ENCODE measurements around the gene KDM2A. TPM values are rescaled to one million over a fixed set of nuclear protein-coding genes. Genes with fewer than 3 reads are reported as not detected.
"Not testable (repeated sequence)": the region's sequence is repeated elsewhere in the genome, so short reads cannot be mapped to it uniquely, and the experiment has no call there.

KDM2A gene
- total RNA-seq, 2 donors from 2014 or later = 151 to 178 TPM

DNA sequence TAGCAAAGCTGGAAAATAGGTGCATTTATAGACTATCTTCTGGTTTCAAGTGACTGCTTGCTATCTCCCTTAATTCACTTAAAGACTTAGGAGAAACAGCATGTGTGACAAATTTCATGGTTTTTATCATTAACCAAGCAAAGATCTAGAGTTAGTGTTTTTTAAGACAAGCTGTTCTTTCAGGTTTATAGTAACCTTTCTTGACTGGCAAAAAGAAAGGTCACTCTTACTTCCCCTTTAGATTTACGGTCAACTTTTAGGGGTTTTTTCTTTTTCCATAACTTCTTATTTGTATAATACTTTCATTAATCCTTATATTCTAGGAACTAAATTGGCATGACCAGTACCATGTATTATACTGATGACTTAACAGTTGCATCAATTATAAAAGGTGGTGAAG lies 46.6 kb downstream of the KDM2A start:
- Mint-ChIP-seq H3K9me3 (no peaks in the 10 kb centered on the region), H3K27me3 (no peaks in the 10 kb centered on the region), H3K36me3 (peaks cover 5% of the 10 kb centered on the region), H3K4me1 (ENCODE audit: low read depth in 2 of 2) (peaks cover 34 to 36% of the 10 kb centered on the region in 2 donors), H3K4me3 (no peak overlapping the region), H3K27ac (peak overlapping the region in 1 of 2 donors; percentile 6)
- no peak for DNase-seq (ENCODE audit: low spot score)
- no peak for ATAC-seq

DNA sequence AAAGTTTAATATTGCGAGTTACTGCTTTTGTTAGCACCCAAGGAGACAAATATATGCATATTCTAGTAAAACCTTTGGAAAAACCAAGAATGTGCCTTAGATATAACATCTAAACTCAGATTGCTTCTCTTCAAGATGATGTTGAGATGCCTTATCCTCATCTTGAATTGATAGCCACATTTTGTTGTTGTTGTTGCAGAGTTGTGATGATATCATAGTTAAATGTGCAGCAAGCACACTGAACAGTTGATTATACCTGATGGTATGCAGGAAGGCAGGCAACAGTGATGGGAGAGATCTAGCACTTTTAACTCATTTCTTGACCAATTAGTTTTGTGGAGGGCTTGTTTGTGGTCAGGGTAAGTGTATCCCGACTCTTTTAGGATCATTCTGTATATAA lies 48.0 kb downstream of the KDM2A start:
- no peaks in the 10 kb centered on the region for H3K27me3 Mint-ChIP-seq
- peaks cover 5% of the 10 kb centered on the region for H3K36me3 Mint-ChIP-seq
- H3K27ac Mint-ChIP-seq = peak overlapping the region in 1 of 2 donors; percentile 50
- DNase-seq (ENCODE audit: low spot score) (no peak), ATAC-seq (no peak)
- no peak overlapping the region for H3K4me3 Mint-ChIP-seq
- peaks cover 30 to 40% of the 10 kb centered on the region in 2 donors for H3K4me1 Mint-ChIP-seq (ENCODE audit: low read depth in 2 of 2)
- no peaks in the 10 kb centered on the region for H3K9me3 Mint-ChIP-seq

DNA sequence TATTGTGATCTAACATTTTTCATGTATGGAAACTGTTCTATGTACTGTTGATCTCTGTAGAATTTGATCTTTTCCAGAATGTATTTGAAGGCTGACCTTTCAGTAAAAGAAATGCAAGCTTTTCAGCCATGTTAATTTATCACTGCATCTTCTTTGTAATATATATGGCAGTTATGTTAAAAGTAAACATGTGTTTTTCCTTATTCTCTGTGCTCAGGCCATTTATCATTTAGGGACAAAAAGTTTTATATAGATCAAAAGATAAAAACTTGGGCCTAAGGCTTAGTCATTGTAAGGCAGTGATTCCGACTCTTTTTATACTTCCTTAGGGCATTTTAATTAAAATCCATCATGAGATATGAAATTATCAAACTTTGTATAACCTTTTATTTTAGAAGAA lies 48.7 kb downstream of the KDM2A start:
- Mint-ChIP-seq H3K4me1 (ENCODE audit: low read depth in 2 of 2) (peaks cover 29 to 40% of the 10 kb centered on the region in 2 donors), H3K4me3 (no peak overlapping the region)
- no peak for DNase-seq (ENCODE audit: low spot score)

DNA sequence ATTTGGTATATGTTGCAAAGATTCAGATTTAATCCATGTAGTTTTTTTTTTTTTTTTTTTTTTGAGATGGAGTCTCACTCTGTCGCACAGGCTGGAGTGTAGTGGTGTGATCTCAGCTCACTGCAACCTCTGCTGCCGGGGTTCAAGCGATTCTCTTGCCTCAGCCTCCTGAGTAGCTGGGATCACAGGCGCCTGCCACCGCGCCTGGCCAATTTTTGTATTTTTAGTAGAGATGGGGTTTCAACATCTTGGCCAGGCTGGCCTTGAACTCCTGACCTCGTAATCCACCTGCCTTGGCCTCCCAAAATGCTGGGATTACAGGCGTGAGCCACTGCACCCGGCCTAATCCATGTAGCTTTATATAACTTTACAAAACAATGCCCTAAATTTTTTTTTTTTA lies 49.8 kb downstream of the KDM2A start:
- not testable (repeated sequence) for ATAC-seq; H3K4me3 Mint-ChIP-seq; H3K27me3 Mint-ChIP-seq; H3K36me3 Mint-ChIP-seq; DNase-seq (ENCODE audit: low spot score); H3K9me3 Mint-ChIP-seq; H3K27ac Mint-ChIP-seq
- H3K4me1 Mint-ChIP-seq (ENCODE audit: low read depth in 2 of 2) = peaks cover 22 to 34% of the 10 kb centered on the region in 2 donors

More for the DNA sequence above, 48.7 kb downstream of the KDM2A start:
- Mint-ChIP-seq H3K27me3 (no peaks in the 10 kb centered on the region), H3K36me3 (peaks cover 5% of the 10 kb centered on the region), H3K9me3 (no peaks in the 10 kb centered on the region), H3K27ac (peak overlapping the region in 1 of 2 donors; percentile 50)
- ATAC-seq = no peak

DNA sequence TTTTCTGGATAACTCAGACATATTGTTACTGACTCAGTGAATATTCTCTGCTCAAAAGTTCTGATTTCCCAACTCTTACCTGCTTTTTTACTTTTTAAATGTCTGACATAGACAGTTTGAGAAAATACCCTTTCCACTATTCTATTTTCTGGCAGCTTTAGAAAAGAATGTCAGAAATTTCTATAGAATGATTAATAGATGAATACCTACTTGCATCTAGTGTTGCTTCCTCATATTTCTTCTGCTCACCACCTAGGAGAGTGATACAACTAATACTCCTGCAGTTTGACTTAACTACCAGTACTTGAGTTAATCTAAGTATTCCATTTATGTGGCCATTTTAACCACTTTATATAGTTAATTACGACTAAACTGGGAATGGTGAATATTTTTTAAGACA lies 55.2 kb downstream of the KDM2A start:
- H3K27ac Mint-ChIP-seq = no peak overlapping the region
- ATAC-seq (no peak), DNase-seq (ENCODE audit: low spot score) (no peak)
- H3K36me3 Mint-ChIP-seq = no peaks in the 10 kb centered on the region
- no peak overlapping the region for H3K4me3 Mint-ChIP-seq
- H3K27me3 Mint-ChIP-seq = no peaks in the 10 kb centered on the region
- H3K4me1 Mint-ChIP-seq (ENCODE audit: low read depth in 2 of 2) = peaks cover 21 to 29% of the 10 kb centered on the region in 2 donors
- no peaks in the 10 kb centered on the region for H3K9me3 Mint-ChIP-seq

DNA sequence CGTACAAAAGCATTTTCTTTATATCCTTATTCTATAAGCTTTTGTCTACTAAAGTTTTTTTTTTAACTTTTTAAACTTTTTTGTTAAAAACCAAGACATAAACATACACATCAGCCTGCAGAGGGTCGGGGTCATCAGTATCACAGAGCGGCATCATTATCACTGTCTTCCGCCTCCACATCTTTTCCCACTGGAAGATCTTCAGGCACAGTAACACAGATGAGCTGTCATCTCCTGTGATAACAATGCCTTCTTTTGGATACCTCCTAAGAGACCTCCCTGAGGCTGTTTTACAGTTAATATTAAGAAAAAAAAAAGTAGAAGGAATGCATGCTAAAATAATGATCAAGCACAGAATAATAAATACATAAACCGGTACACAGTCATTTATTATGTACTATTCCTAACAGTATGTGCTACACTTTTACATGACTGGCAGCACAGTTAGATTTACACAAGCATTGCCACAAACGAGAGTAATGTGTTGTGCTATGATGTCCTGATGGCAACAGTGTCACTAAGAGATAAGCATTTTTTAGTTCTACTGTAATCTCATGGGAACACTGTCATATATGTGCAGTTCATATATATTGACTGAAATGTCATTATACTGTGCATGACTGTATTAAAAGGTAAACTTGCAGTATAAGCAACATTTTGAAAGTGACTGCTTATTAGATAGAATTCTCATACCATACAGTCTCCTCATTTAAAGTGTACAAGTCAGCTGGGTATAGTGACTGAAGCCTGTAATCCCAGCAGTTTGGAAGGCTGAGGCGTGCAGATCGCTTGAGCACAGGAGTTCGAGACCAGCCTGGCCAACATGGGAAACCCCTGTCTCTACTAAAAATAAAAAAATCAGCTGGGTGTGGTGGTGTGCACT lies 58.6 kb downstream of the KDM2A start:
- Mint-ChIP-seq H3K9me3 (no peaks in the 10 kb centered on the region), H3K4me1 (ENCODE audit: low read depth in 2 of 2) (peaks cover 12 to 14% of the 10 kb centered on the region in 2 donors), H3K27me3 (no peaks in the 10 kb centered on the region), H3K27ac (no peak overlapping the region), H3K36me3 (peaks cover under 1% of the 10 kb centered on the region), H3K4me3 (no peak overlapping the region)
- ATAC-seq (no peak), DNase-seq (ENCODE audit: low spot score) (no peak)

DNA sequence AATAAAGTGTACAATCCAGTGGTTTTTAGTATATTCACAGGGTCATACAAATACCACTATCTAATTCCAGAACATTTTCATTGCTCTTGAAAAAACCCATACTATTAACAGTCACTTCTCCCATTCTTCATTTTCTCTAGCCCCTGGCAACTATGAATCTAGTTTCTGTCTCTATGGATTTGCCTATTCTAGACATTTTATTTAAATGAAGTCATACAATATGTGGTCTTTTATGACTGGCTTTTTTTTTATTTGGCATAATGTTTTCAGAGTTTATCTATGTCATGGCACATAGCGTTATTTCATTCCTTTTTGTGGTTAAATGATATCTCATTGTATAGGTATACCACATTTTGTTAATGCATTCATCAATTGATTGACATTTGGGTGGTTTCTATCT lies 59.4 kb downstream of the KDM2A start:
- no peak overlapping the region for H3K27ac Mint-ChIP-seq
- no peak for ATAC-seq

DNA sequence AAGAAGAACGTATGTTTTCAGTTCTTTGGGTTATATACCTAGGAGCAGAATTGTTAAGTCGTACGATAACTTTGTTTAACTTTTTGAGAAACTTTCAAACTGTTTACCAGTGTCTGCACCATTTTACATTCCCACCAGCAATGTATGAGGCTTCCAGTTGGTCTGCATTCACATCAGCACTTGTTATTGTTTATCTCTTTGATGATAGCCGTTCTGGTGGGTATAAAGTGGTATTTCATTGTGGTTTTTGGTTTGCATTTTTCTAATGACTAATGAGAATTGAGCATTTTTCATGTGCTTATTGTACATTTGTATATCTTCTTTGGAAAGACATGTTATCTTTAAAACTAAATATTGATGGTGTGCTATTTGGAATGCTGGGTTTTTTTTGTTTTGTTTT lies 59.8 kb downstream of the KDM2A start:
- Mint-ChIP-seq H3K36me3 (peaks cover 6% of the 10 kb centered on the region), H3K27ac (no peak overlapping the region), H3K4me1 (ENCODE audit: low read depth in 2 of 2) (peaks cover 12 to 14% of the 10 kb centered on the region in 2 donors), H3K27me3 (no peaks in the 10 kb centered on the region), H3K4me3 (no peak overlapping the region), H3K9me3 (no peaks in the 10 kb centered on the region)
- DNase-seq (ENCODE audit: low spot score) = no peak
- no peak for ATAC-seq

More for the DNA sequence above, 59.4 kb downstream of the KDM2A start:
- Mint-ChIP-seq H3K36me3 (peaks cover 6% of the 10 kb centered on the region), H3K4me3 (no peak overlapping the region), H3K27me3 (no peaks in the 10 kb centered on the region), H3K4me1 (ENCODE audit: low read depth in 2 of 2) (peaks cover 12 to 14% of the 10 kb centered on the region in 2 donors), H3K9me3 (no peaks in the 10 kb centered on the region)
- no peak for DNase-seq (ENCODE audit: low spot score)

DNA sequence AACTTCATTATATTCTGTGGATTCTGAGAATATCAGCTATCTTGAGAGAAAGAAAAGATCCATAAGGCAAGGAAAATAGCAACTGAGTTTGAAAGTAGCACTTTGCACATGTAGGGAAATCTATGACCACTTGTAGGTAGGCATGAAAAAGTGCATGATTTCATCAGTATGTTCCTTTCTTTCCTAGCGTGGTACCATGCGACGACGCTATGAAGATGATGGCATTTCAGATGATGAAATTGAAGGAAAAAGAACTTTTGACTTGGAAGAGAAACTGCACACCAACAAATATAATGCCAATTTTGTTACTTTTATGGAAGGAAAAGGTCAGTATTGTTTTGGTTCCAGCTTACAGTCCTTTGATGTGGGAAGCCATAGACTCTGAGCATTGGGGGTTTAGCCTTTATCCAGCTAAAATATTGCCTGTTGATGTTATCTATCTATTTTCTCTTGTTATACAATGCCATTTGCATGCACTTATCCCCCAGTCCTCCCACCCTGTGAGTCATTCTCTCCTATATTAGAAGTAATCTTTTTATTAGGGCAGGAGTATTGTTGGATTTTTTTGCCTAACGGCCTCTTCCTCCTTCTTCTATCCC lies 60.9 kb downstream of the KDM2A start:
- H3K27me3 Mint-ChIP-seq = no peaks in the 10 kb centered on the region
- ATAC-seq (no peak), DNase-seq (ENCODE audit: low spot score) (no peak)
- no peaks in the 10 kb centered on the region for H3K9me3 Mint-ChIP-seq
- no peak overlapping the region for H3K27ac Mint-ChIP-seq
- peaks cover 12% of the 10 kb centered on the region for H3K36me3 Mint-ChIP-seq
- H3K4me1 Mint-ChIP-seq (ENCODE audit: low read depth in 2 of 2) = peaks cover 10 to 11% of the 10 kb centered on the region in 2 donors
- H3K4me3 Mint-ChIP-seq = no peak overlapping the region

DNA sequence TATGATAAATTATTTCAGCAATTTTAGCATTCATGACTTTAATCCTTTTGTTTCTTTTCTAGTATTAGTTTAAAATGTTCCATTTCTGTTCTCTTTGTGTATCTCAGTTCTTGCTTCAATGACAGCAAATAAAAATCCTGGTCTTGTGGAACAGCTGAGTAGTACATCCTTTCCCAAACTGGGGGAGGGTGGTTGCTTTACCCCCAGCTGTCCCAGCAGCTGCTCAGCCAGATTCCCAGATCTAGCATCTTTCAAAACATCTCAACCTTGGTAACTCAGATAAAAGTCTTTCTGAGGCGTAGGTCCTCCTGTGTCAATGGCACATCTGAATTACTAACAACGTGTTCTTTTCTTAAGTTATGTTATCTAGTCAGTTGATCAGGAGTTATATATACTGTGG lies 75.0 kb downstream of the KDM2A start:
- DNase-seq (ENCODE audit: low spot score) (no peak), ATAC-seq (no peak)
- Mint-ChIP-seq H3K27ac (no peak overlapping the region), H3K4me1 (ENCODE audit: low read depth in 2 of 2) (peaks cover 6 to 21% of the 10 kb centered on the region in 2 donors), H3K36me3 (peaks cover 4% of the 10 kb centered on the region), H3K27me3 (no peaks in the 10 kb centered on the region), H3K4me3 (no peak overlapping the region), H3K9me3 (no peaks in the 10 kb centered on the region)

DNA sequence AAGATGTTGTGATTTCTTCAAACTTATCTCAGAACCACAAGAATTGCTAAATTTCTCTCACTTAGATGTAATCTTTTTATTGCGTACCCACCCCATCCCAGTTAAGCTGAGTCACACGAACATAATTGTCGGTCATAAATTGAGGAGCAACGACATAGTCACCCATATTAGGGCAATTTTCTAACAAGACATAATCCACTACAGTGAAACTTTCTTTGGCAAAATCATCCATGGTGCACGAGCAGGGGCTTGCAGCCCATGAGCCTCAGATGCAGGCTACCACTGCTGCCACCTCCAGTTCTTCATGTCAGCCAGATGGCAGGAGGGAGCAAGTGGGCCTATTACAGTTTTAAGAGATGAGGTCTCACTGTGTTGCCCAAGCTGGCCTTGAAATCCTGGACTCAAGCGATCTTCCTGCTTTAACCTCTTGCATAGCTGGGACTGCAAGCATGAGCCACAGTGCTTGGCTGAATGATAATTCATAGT lies 77.0 kb downstream of the KDM2A start:
- no peaks in the 10 kb centered on the region for H3K9me3 Mint-ChIP-seq
- peaks cover 4% of the 10 kb centered on the region for H3K36me3 Mint-ChIP-seq
- no peak overlapping the region for H3K27ac Mint-ChIP-seq
- DNase-seq (ENCODE audit: low spot score) (no peak), ATAC-seq (no peak)
- H3K4me1 Mint-ChIP-seq (ENCODE audit: low read depth in 2 of 2) = peaks cover 4 to 11% of the 10 kb centered on the region in 2 donors
- no peaks in the 10 kb centered on the region for H3K27me3 Mint-ChIP-seq
- no peak overlapping the region for H3K4me3 Mint-ChIP-seq

DNA sequence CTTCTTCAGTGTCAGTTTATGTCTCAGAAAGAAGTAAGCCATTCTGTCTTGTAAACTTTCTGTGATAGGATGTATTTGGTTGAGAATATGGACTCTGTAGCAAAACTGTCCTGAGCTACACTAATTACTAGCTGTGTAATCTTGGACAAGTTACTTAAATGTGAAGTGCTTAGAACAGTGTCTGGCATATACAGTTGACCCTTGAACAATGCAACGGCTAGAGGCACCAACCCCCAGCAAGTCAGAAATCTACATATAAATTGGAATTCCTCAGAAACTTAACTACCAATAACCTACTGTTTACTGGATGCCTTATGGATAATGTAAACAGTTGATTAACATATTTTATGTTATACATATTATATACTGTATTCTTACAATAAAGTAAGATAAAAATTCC lies 78.5 kb downstream of the KDM2A start:
- peaks cover 4% of the 10 kb centered on the region for H3K36me3 Mint-ChIP-seq

DNA sequence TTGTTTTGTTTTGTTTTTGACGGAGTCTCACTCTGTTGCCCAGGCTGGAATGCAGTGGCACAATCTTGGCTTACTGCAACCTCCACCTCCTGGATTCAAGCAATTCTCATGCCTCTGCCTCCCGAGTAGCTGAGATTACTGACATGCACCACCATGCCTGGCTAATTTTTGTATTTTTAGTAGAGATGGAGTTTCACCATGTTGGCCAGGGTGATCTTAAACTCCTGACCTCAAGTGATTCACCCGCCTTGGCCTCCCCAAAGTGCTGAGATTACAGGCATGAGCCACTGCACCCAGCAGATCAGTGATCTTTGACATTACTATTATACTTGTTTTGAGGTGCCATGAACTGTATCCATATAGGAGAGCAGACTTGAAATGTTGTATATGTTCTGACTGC lies 79.7 kb downstream of the KDM2A start:
- DNase-seq (ENCODE audit: low spot score); H3K4me3 Mint-ChIP-seq; ATAC-seq; H3K36me3 Mint-ChIP-seq; H3K9me3 Mint-ChIP-seq; H3K27ac Mint-ChIP-seq; H3K27me3 Mint-ChIP-seq: not testable (repeated sequence)
- H3K4me1 Mint-ChIP-seq (ENCODE audit: low read depth in 2 of 2) = peaks cover 4 to 11% of the 10 kb centered on the region in 2 donors

More for the DNA sequence above, 78.5 kb downstream of the KDM2A start:
- DNase-seq (ENCODE audit: low spot score) (no peak), ATAC-seq (no peak)
- Mint-ChIP-seq H3K27me3 (no peaks in the 10 kb centered on the region), H3K4me3 (no peak overlapping the region), H3K27ac (no peak overlapping the region), H3K4me1 (ENCODE audit: low read depth in 2 of 2) (peaks cover 4 to 11% of the 10 kb centered on the region in 2 donors), H3K9me3 (no peaks in the 10 kb centered on the region)

DNA sequence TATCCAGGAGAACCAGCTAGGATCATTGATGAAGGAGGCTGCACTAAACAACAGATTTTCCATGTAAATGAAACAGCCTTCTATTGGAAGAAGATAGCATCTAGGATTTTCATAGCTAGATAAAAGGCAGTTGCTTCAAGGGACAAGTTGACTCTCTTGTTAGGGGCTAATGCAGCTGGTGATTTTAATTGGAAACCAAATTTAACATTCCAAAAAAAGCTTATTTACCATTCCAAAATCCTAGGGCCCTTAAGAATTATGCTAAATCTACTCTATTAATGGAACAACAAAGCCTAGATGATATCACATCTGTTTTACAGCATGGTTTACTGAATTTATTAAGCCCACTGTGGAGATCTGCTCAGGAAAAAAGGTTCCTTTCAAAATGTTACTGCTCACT lies 80.7 kb downstream of the KDM2A start:
- Mint-ChIP-seq H3K27ac (no peak overlapping the region), H3K4me1 (ENCODE audit: low read depth in 2 of 2) (peaks cover 4 to 11% of the 10 kb centered on the region in 2 donors), H3K27me3 (no peaks in the 10 kb centered on the region), H3K9me3 (no peaks in the 10 kb centered on the region), H3K4me3 (no peak overlapping the region), H3K36me3 (peaks cover 4% of the 10 kb centered on the region)
- ATAC-seq (no peak), DNase-seq (ENCODE audit: low spot score) (no peak)

Data from natural killer cell treated with Interleukin-12 subunit alpha and Interleukin-12 subunit beta and Interleukin-15 and Interleukin-18, amount 100 ng/mL, for 72 hours (primary cell).